ENCODE data around the gene GART. TPM values are rescaled to one million over a fixed set of nuclear protein-coding genes. Genes with fewer than 3 reads are reported as not detected.

GART gene
- total RNA-seq, 2 experiments from 2014 or later = 104 to 198 TPM

- no peaks in the 10 kb centered on the region for H3K9me2 ChIP-seq (ENCODE audit: insufficient read depth, low read length)
- BruUV-seq (replicated peaks) = no TSS peak
- peaks cover 91% of the 10 kb centered on the region for H3K79me2 ChIP-seq (ENCODE audit: insufficient read depth, low read depth, low read length)
- peak overlapping the region; percentile 79 for H3K4me2 ChIP-seq (ENCODE audit: low read length)
- ChIA-PET POLR2A (interaction anchor here (0.7 to 1.2 kb wide), 2 partner anchors 61 to 101 kb away, joined by 3 to 4 read pairs; partner anchors contain the start of gene TMEM50B), CTCF (ENCODE audit: unreplicated experiment) (no interaction called here)
- peak; percentile 57 for DNase-seq (ENCODE audit: low spot score)
- H3K4me1 ChIP-seq (ENCODE audit: insufficient read depth, low read length, poor library complexity, severe bottlenecking) = peaks cover 27% of the 10 kb centered on the region
- H3K36me3 ChIP-seq (ENCODE audit: insufficient read depth, low read length) = peaks cover 73% of the 10 kb centered on the region
- peak overlapping the region; percentile 99 for H3K4me3 ChIP-seq (ENCODE audit: low read depth, low read length, poor library complexity, severe bottlenecking)
- H4K20me1 ChIP-seq (ENCODE audit: insufficient read depth, low read length) = peaks cover 26% of the 10 kb centered on the region
- H3K27ac ChIP-seq (ENCODE audit: low read depth, low read length, poor library complexity, severe bottlenecking) = peak overlapping the region; percentile 95
- intact Hi-C loops (cut with micrococcal nuclease; ENCODE audit: unreplicated experiment) = loop anchor here (5.0 kb wide), 3 partner anchors 49 to 929 kb away; partner anchors contain the start of genes CFAP298 and DNAJC28
- peaks cover 5% of the 10 kb centered on the region; the same call in 1 of the 2 replicates for H3K9me3 ChIP-seq (ENCODE audit: low read length)
- TF ChIP-seq EZH2phosphoT487 (IDR thresholded peaks at IDR 0.05; ENCODE audit: borderline replicate concordance, low read depth, low read length) = no peak
- TF ChIP-seq, protein P1, sequence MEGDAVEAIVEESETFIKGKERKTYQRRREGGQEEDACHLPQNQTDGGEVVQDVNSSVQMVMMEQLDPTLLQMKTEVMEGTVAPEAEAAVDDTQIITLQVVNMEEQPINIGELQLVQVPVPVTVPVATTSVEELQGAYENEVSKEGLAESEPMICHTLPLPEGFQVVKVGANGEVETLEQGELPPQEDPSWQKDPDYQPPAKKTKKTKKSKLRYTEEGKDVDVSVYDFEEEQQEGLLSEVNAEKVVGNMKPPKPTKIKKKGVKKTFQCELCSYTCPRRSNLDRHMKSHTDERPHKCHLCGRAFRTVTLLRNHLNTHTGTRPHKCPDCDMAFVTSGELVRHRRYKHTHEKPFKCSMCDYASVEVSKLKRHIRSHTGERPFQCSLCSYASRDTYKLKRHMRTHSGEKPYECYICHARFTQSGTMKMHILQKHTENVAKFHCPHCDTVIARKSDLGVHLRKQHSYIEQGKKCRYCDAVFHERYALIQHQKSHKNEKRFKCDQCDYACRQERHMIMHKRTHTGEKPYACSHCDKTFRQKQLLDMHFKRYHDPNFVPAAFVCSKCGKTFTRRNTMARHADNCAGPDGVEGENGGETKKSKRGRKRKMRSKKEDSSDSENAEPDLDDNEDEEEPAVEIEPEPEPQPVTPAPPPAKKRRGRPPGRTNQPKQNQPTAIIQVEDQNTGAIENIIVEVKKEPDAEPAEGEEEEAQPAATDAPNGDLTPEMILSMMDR (conservative IDR thresholded peaks at IDR 0.05; ENCODE audit: low read length) = no peak
- peak overlapping the region; percentile 23; the same call in 1 of the 2 replicates for H2AFZ ChIP-seq (ENCODE audit: low read length)
These were observed 709 bp downstream of the GART start for GRCh38 chr21:33541105-33541711.

DNA sequence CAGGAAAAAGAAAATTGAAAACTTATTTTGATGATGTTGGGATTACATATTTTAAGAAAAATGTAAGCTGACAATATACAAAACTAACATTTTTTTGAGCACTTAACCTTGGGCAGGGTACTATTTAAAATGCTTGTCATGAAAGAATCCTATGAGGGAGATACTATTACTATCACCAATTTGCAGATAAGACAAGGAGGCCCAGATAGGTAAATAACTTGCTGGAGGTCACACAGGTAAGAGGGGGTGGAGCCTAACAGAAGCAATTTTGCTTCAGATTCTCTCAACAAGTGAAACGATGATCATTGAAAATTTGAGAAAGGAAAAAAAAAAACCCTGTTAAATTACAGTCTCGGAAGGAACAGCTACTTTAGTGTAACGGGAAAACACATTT, 1.2 kb downstream of the GART start:
- no peak overlapping the region for H2AFZ ChIP-seq (ENCODE audit: low read length)
- H3K9me3 ChIP-seq (ENCODE audit: low read length) = peaks cover 5% of the 10 kb centered on the region; the same call in 1 of the 2 replicates
- no TSS peak for BruUV-seq (replicated peaks)
- H3K4me2 ChIP-seq (ENCODE audit: low read length) = peak overlapping the region; percentile 79
- peaks cover 22% of the 10 kb centered on the region for H3K4me1 ChIP-seq (ENCODE audit: insufficient read depth, low read length, poor library complexity, severe bottlenecking)
- ChIA-PET POLR2A (interaction anchor here (0.7 to 1.2 kb wide), 2 partner anchors 61 to 100 kb away, joined by 3 to 4 read pairs; partner anchors contain the start of gene TMEM50B), CTCF (ENCODE audit: unreplicated experiment) (no interaction called here)
- TF ChIP-seq, protein P1 (conservative IDR thresholded peaks at IDR 0.05; ENCODE audit: low read length) = no peak
- TF ChIP-seq EZH2phosphoT487 (IDR thresholded peaks at IDR 0.05; ENCODE audit: borderline replicate concordance, low read depth, low read length) = no peak
- H3K79me2 ChIP-seq (ENCODE audit: insufficient read depth, low read depth, low read length) = peaks cover 86% of the 10 kb centered on the region
- peak; percentile 7 for DNase-seq (ENCODE audit: low spot score)
- H4K20me1 ChIP-seq (ENCODE audit: insufficient read depth, low read length) = peaks cover 23% of the 10 kb centered on the region
- intact Hi-C loops (cut with micrococcal nuclease; ENCODE audit: unreplicated experiment) = loop anchor here (5.0 kb wide), 3 partner anchors 48 to 928 kb away; partner anchors contain the start of genes CFAP298 and DNAJC28
- H3K9me2 ChIP-seq (ENCODE audit: insufficient read depth, low read length) = no peaks in the 10 kb centered on the region
- H3K36me3 ChIP-seq (ENCODE audit: insufficient read depth, low read length) = peaks cover 73% of the 10 kb centered on the region
- peak overlapping the region; percentile 99 for H3K4me3 ChIP-seq (ENCODE audit: low read depth, low read length, poor library complexity, severe bottlenecking)
- H3K27ac ChIP-seq (ENCODE audit: low read depth, low read length, poor library complexity, severe bottlenecking) = peak overlapping the region; percentile 95

- no peak for DNase-seq (ENCODE audit: low spot score)
- no peak overlapping the region for H2AFZ ChIP-seq (ENCODE audit: low read length)
- no peak for TF ChIP-seq EZH2phosphoT487 (IDR thresholded peaks at IDR 0.05; ENCODE audit: borderline replicate concordance, low read depth, low read length)
- TF ChIP-seq, protein P1 (conservative IDR thresholded peaks at IDR 0.05; ENCODE audit: low read length) = no peak
- peaks cover 75% of the 10 kb centered on the region for H3K36me3 ChIP-seq (ENCODE audit: insufficient read depth, low read length)
- no TSS peak for BruUV-seq (replicated peaks)
- CTCF ChIA-PET (ENCODE audit: unreplicated experiment) = no interaction called here
- peaks cover 83% of the 10 kb centered on the region for H3K79me2 ChIP-seq (ENCODE audit: insufficient read depth, low read depth, low read length)
- H3K4me2 ChIP-seq (ENCODE audit: low read length) = peak overlapping the region; percentile 79
- peaks cover 5% of the 10 kb centered on the region; the same call in 1 of the 2 replicates for H3K9me3 ChIP-seq (ENCODE audit: low read length)
- no peak overlapping the region for H3K27ac ChIP-seq (ENCODE audit: low read depth, low read length, poor library complexity, severe bottlenecking)
- POLR2A ChIA-PET = interaction anchor here (0.7 kb wide), 1 partner anchor 104 kb away, joined by 3 read pairs; no protein-coding TSS in a partner anchor
- H3K4me3 ChIP-seq (ENCODE audit: low read depth, low read length, poor library complexity, severe bottlenecking) = peak overlapping the region; percentile 99
- H3K4me1 ChIP-seq (ENCODE audit: insufficient read depth, low read length, poor library complexity, severe bottlenecking) = peaks cover 14% of the 10 kb centered on the region
- peaks cover 12% of the 10 kb centered on the region for H4K20me1 ChIP-seq (ENCODE audit: insufficient read depth, low read length)
- intact Hi-C loops (cut with micrococcal nuclease; ENCODE audit: unreplicated experiment) = loop anchor here (5.0 kb wide), 3 partner anchors 47 to 927 kb away; partner anchors contain the start of genes CFAP298 and DNAJC28
- H3K9me2 ChIP-seq (ENCODE audit: insufficient read depth, low read length) = no peaks in the 10 kb centered on the region
These were observed 2.3 kb downstream of the GART start for GRCh38 chr21:33539616-33540015.

Measured in OCI-LY7 (cell line).